Keratinocyte (primary cell): ENCODE measurements around the gene GGNBP2. TPM values are rescaled to one million over a fixed set of nuclear protein-coding genes. Genes with fewer than 3 reads are reported as not detected.

Experiments used
- DNase-seq: peaks from one replicate; pipeline ENCODE4 v3.0.0-alpha.2; 2011; ENCODE audit warnings: low read depth, missing footprints, low spot score
- FAIRE-seq: peaks from 2 replicates; lab custom pipeline; 2011; peaks lifted over from hg19 to GRCh38; lab: Jason Lieb, UNC
- H2AFZ ChIP-seq: 2 replicates; pipeline ENCODE4 v1.6.0; 2012; ENCODE audit warnings: low read length, control low read depth, inconsistent platforms; ENCODE audit not compliant: control insufficient read depth
- H3K27ac ChIP-seq: 2 replicates; pipeline ENCODE4 v1.5.1; 2011; ENCODE audit warnings: low read length; ENCODE audit not compliant: control insufficient read depth, insufficient read depth
- H3K27me3 ChIP-seq: 3 replicates; pipeline ENCODE4 v1.6.0; 2011; ENCODE audit warnings: low read length; ENCODE audit not compliant: control insufficient read depth, insufficient read depth; ENCODE audit errors: extremely low read depth
- H3K36me3 ChIP-seq, 2 experiments: 2 replicates in 1 of 2; 3 replicates in 1 of 2; pipeline ENCODE4 v1.5.1; 2011; ENCODE audit warnings: low read length in 2 of 2, mild to moderate bottlenecking in 1 of 2; ENCODE audit not compliant: control insufficient read depth in 2 of 2, insufficient read depth in 2 of 2; ENCODE audit errors: extremely low read depth in 1 of 2
- H3K4me1 ChIP-seq: 3 replicates; pipeline ENCODE4 v1.5.1; 2011; ENCODE audit warnings: low read length; ENCODE audit not compliant: control insufficient read depth, insufficient read depth; ENCODE audit errors: extremely low read depth
- H3K4me2 ChIP-seq: 3 replicates; pipeline ENCODE4 v1.6.0; 2011; ENCODE audit warnings: low read depth, low read length; ENCODE audit not compliant: control insufficient read depth, insufficient read depth; ENCODE audit errors: extremely low read depth
- H3K4me3 ChIP-seq, 3 experiments: fragments of 200-600 bp in 1 of 3; sonication (generic) in 1 of 3; 2 replicates in 2 of 3; 3 replicates in 1 of 3; pipeline ENCODE4 v1.5.1; 2011 to 2016; ENCODE audit warnings: low read length in 3 of 3, mild to moderate bottlenecking in 3 of 3, control low read depth in 2 of 3, inconsistent platforms in 1 of 3, low read depth in 1 of 3, mixed read lengths in 1 of 3, mixed run types in 1 of 3, moderate library complexity in 1 of 3; ENCODE audit not compliant: control insufficient read depth in 2 of 3, insufficient read depth in 2 of 3; ENCODE audit errors: extremely low read depth in 1 of 3
- H3K79me2 ChIP-seq: 2 replicates; pipeline ENCODE4 v1.6.0; 2012; ENCODE audit warnings: low read length; ENCODE audit not compliant: control insufficient read depth, insufficient read depth
- H3K9ac ChIP-seq: 3 replicates; pipeline ENCODE4 v1.6.0; 2011; ENCODE audit warnings: low read length; ENCODE audit not compliant: control insufficient read depth, insufficient read depth; ENCODE audit errors: extremely low read depth
- H3K9me1 ChIP-seq: 3 replicates; pipeline ENCODE4 v1.6.0; 2011; ENCODE audit warnings: low read length; ENCODE audit not compliant: control insufficient read depth, insufficient read depth; ENCODE audit errors: extremely low read depth
- H3K9me3 ChIP-seq: 2 replicates; pipeline ENCODE4 v1.5.1; 2012; ENCODE audit warnings: low read depth, low read length; ENCODE audit not compliant: control insufficient read depth
- H4K20me1 ChIP-seq: 3 replicates; pipeline ENCODE4 v1.6.0; 2011; ENCODE audit warnings: low read length; ENCODE audit not compliant: control insufficient read depth, insufficient read depth; ENCODE audit errors: extremely low read depth
- EZH2 ChIP-seq: IDR thresholded peaks from one replicate; pipeline ENCODE4 v1.6.1; 2012; ENCODE audit warnings: inconsistent platforms, mild to moderate bottlenecking, low read length, moderate library complexity
- dilution Hi-C: fragments of 300-500 bp; cut with MboI; formaldehyde crosslinking; loops from one replicate; pipeline ENCODE4 v1.7.0; 2020; ENCODE audit warnings: low sequenced_read_pairs; ENCODE audit not compliant: extremely low pct_ligation_motif_present
- polyA plus RNA-seq, 5 experiments: library from polyadenylated mRNA; depleted of rRNA in 3 of 5; stranded (reverse) in 3 of 5; stranded (forward) in 1 of 5; unstranded in 1 of 5; fragments of >200 nt; gene quantifications; 1 replicate in 1 of 5; 2 replicates in 3 of 5; 3 replicates in 1 of 5; pipeline versions ENCODE4 v1.2.1 to v1.2.3, GENCODE V29; 2011 to 2012; ENCODE audit warnings: missing spikeins in 2 of 5, low read depth in 1 of 5, low replicate concordance in 1 of 5
- TF ChIP-seq, protein P1 (sequence below), 3 experiments: IDR thresholded peaks in 1 of 3; conservative IDR thresholded peaks in 1 of 3; optimal IDR thresholded peaks in 1 of 3; 2 replicates in 2 of 3; 3 replicates in 1 of 3; pipeline versions ENCODE3 to v1.5.1; 2011; ENCODE audit warnings: low read length in 3 of 3, mild to moderate bottlenecking in 3 of 3, moderate library complexity in 2 of 3, control low read depth in 1 of 3, inconsistent platforms in 1 of 3; ENCODE audit not compliant: insufficient read depth in 2 of 3; ENCODE audit errors: extremely low read depth in 1 of 3

Gene GGNBP2
- polyA plus RNA-seq, 1 donor (not counting 4 experiments of a cell fraction or from before 2014, with no cell fraction given) = 95.5 TPM

DNA sequence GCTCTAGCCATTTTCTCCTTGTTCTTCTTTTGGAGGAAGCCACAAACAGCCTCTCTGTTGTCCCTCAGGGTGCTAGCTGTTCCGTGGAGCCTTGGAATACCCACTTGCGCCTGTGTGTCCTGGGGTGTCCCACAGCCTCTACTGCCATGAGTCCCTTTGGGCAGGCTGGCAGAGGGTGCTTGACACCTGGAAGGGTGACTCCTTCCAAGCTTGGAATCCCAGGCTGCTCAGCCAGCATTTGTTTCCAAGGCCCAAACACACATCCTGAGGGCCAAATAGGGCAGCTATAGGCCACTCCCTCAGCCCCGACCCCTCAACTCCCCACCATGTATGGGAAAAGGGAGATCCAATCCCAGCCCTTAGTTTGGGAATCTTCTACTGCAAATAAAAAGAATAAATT lies 43.4 kb upstream of the GGNBP2 start:
- dilution Hi-C loops = no loop called here
- Histone ChIP-seq H2AFZ (no peak overlapping the region), H3K9me3 (no peaks in the 10 kb centered on the region), H3K4me3 (no peak overlapping the region), H3K4me2 (no peak overlapping the region), H3K9me1 (no peaks in the 10 kb centered on the region), H4K20me1 (no peaks in the 10 kb centered on the region), H3K4me1 (no peaks in the 10 kb centered on the region), H3K27ac (no peak overlapping the region), H3K79me2 (no peaks in the 10 kb centered on the region), H3K9ac (no peak overlapping the region), H3K36me3 (peaks cover 37 to 60% of the 10 kb centered on the region in 2 experiments), H3K27me3 (no peaks in the 10 kb centered on the region)
- DNase-seq (no peak), FAIRE-seq (no peak)
- TF ChIP-seq, protein P1, sequence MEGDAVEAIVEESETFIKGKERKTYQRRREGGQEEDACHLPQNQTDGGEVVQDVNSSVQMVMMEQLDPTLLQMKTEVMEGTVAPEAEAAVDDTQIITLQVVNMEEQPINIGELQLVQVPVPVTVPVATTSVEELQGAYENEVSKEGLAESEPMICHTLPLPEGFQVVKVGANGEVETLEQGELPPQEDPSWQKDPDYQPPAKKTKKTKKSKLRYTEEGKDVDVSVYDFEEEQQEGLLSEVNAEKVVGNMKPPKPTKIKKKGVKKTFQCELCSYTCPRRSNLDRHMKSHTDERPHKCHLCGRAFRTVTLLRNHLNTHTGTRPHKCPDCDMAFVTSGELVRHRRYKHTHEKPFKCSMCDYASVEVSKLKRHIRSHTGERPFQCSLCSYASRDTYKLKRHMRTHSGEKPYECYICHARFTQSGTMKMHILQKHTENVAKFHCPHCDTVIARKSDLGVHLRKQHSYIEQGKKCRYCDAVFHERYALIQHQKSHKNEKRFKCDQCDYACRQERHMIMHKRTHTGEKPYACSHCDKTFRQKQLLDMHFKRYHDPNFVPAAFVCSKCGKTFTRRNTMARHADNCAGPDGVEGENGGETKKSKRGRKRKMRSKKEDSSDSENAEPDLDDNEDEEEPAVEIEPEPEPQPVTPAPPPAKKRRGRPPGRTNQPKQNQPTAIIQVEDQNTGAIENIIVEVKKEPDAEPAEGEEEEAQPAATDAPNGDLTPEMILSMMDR (optimal IDR thresholded peaks at IDR 0.05 in 1 of 3, IDR thresholded peaks at IDR 0.05 in 1 of 3, conservative IDR thresholded peaks at IDR 0.05 in 1 of 3; ENCODE audit: extremely low read depth in 1 of 3, insufficient read depth in 2 of 3, low read length in 3 of 3) = no peak
- no peak for TF ChIP-seq EZH2

- no peak overlapping the region for H3K27ac ChIP-seq
- H2AFZ ChIP-seq = no peak overlapping the region
- no peaks in the 10 kb centered on the region for H3K9me1 ChIP-seq
- no peaks in the 10 kb centered on the region for H4K20me1 ChIP-seq
- H3K27me3 ChIP-seq = no peaks in the 10 kb centered on the region
- DNase-seq (no peak), FAIRE-seq (no peak)
- no peaks in the 10 kb centered on the region for H3K4me1 ChIP-seq
- H3K9ac ChIP-seq = no peak overlapping the region
- no peak overlapping the region for H3K4me3 ChIP-seq
- H3K36me3 ChIP-seq = peaks cover 40 to 59% of the 10 kb centered on the region in 2 experiments
- H3K4me2 ChIP-seq = no peak overlapping the region
- TF ChIP-seq, protein P1 (optimal IDR thresholded peaks at IDR 0.05 in 1 of 3, IDR thresholded peaks at IDR 0.05 in 1 of 3, conservative IDR thresholded peaks at IDR 0.05 in 1 of 3; ENCODE audit: extremely low read depth in 1 of 3, insufficient read depth in 2 of 3, low read length in 3 of 3) = no peak
- no peak for TF ChIP-seq EZH2
- no peaks in the 10 kb centered on the region for H3K9me3 ChIP-seq
- no peaks in the 10 kb centered on the region for H3K79me2 ChIP-seq
- dilution Hi-C loops = no loop called here
Observed at GRCh38 chr17:36501963-36502362, 42.8 kb upstream of the GGNBP2 start.
